Activated CD8-positive, alpha-beta memory T cell treated with anti-CD3 and anti-CD28 coated beads, Interleukin-2, amount 50 U/mL, for 1 hour (primary cell): ENCODE measurements around the gene SNRPD3.

Experiments used
- DNase-seq: peaks from one replicate; pipeline ENCODE4 v3.0.0-alpha.2; 2020; ENCODE audit errors: extremely low read depth

The SNRPD3 gene

DNA sequence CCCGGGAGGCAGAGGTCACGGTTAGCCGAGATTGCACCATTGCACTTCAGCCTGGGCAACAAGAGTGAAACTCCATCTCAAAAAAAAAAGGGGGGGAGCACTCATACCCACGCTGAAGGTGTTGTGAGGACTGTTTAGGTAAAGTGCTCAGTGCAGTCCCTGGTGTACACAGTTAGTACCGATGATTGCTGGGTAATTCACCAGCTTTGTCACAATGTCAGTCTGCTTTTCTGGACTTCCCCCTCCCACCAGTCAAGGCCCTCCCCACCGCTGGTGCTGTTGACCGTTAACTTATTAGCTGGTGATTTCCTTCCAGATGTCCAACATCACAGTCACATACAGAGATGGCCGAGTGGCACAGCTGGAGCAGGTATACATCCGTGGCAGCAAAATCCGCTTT is 11.9 kb downstream of the SNRPD3 start:
- no peak for DNase-seq

DNA sequence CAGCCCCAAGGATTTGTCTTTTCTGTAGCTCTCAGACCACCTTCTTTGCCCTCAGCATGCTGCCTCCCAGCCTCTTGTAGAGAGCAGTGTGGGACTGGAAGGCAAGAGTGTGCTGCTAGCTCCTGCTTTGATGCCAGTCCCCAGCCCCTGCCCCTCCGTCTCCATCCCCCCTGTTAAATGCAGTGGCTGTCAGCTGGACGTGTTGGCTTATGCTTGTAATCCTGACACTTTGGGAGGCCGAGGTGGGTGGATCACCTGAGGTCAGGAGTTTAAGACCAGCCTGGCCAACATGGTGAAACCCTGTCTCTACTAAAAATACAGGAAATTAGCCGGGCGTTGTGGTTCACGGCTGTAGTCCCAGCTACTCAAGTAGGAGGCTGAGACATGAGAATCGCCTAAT is 15.5 kb downstream of the SNRPD3 start:
- no peak for DNase-seq

DNA sequence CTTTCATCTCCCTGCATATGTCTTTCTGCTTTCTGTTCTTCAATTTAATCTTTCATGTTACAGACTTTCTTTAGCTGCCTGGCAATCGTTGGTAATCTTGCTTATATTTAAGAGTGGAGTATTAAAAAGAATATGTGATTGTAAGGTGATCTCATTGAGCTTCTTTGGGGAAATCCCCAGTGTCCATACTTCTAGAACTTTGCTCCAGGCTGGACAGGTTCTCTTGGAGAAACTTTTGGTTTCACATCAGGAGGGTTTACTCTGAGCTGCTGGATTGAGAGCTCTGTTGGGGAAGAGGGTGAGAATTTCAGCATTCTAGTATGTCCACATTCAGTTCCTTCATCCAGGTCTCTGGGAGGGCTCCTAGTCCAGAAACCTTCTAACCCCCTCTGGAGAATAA is 21.0 kb downstream of the SNRPD3 start:
- DNase-seq, result no peak

DNA sequence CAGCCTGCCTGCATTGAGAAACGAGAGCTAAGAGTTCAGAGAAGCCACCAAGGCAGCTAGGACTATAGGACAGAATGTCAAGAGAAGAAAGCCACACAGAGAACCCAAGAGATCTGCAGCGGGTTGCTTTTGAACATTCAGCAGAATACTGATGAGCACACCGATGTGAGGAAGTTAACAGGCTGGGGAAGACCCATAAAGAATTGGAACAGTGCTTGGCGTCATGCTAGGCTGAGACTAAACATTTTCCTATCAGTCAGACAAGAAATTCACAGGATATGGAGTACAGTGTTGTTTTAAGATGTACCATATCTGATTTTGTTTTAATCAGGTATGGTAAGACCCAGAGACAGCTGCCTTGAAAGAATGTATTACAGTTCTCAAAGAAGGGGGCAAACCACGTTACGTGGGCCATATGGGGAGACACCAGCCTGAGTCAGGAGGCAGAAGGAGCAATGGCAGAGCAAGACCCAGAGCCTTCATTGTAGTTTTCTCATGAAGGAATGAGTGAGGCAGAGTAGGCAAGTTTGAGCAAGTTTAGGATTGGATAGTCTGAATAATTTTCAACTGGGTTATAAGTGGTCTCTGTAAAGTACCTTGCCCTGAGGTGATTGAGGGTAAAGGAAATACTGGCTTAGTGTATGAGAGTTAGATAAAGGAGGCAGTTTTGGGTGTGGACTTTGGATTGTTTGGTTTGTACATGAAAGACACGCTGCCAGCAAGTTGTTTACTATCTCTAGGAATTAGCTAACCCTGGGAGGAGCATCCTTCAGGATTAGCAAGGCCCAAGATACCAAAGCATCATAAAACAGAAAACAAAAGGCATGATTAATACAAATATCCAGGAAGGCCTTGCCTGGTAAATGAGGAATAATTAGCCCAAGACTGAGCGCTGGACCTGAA is 22.8 kb downstream of the SNRPD3 start:
- DNase-seq, result no peak

DNA sequence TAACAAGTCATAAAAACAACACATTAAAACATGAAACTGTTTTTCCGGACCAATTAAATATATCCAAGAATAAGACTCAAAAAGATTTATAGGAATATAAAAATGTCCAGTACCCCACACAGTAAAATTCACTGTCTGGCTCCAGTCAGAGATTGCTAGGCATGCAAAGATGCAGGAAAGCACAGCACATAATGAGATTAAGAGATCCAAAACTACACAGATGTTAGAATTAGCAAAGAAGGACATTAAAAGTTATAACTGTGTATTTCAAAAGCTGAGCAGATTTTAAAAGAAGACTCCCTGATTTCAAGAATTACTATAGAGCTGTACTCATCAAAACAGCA is 23.4 kb downstream of the SNRPD3 start:
- DNase-seq, result no peak

DNA sequence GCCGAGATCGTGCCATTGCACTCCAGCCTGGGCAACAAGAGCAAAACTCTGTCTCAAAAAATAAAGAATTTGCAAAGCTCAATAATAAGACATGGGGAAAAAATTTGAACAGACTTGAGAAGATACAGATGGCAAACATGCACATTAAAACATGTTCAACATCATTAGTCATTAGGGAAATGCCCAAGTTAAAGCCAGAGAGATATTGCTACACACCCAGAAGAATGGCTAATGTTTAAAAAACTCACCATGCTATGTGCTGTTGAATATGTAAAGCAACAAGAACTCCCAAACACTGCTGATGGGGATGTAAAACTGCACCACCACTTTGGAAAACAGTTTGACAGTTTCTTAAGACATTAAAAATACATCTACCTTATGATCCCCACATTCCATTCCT is 24.5 kb downstream of the SNRPD3 start:
- DNase-seq, result no peak

DNA sequence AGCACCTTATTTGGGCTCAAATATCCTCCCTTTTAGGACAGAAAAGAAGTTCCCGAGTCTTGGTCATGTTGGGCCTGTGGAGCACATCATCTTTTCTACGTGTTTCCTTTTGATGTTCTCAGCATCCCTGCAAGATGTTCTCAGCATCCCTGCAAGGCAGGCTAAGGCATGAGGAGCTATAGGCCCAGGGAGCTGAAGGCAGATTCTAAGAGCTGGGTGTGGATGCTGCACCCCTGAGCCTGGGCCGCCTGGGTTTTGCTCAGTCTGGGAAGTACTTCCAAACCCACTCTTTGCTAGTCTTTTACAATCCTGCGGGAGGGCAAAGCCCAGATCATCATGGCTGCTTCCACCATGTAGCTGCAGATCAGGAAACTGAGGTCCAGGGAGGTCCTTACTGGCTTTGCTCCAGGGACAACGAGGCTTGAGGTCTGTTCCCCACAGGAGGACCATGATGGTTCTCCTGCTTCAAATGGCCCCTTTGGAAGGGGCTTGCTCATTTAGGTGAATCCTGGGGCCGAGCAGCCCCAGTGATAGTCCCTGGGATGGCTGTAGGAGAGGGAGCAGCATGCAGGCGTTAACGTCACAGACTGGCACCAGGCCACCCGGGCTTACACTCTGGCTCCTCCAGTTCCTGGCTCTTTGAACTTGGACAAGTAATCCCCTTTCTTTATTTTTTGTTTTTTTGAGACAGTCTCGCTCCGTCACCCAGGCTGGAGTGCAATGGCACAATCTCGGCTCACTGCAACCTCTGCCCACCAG is 26.4 kb downstream of the SNRPD3 start:
- DNase-seq, result no peak

DNA sequence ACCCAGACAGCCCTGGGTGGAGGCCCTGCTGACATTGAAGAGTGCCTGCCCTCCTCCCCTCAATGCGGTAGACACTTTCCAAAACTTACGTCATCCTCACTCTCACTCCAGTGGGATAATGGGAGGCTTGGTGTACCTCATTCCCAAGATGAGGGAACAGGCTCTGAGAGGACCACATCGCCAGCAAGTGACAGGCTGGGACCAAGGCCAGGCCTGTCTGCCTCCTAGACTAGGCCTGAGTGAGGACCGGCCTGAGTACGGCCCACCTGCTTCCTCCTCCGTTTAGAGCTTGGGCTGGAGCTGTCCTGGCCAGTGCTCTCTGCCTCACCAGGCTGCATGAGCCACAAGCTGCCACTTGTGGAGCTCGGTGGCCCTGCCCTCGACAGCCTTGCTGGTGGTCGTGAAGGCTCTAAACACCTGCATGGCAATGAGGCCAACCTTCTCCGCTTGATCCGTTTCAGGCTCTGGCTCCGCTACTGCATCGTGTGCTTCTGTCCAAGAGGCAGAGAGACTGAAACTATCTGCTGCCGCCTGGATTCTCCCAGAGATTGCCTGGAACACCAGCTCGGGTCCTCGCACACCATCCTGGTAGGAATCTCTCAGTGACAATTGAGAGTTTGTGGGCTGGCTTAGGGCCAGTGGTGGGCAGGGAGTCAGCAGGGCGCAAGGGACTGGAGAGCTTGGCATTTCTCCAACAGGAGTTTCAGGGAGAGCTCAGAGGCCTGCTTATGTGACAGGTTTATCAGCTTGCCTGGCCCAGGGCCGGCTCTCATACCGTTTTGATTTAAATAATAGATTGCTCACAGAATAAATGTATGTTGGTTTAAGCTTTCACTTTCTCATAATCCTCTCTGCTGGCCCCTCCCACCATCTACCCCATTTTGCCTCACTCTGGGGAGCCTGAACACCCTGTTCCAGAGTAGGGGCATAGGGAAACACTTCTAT is 27.7 kb downstream of the SNRPD3 start:
- DNase-seq, result no peak

DNA sequence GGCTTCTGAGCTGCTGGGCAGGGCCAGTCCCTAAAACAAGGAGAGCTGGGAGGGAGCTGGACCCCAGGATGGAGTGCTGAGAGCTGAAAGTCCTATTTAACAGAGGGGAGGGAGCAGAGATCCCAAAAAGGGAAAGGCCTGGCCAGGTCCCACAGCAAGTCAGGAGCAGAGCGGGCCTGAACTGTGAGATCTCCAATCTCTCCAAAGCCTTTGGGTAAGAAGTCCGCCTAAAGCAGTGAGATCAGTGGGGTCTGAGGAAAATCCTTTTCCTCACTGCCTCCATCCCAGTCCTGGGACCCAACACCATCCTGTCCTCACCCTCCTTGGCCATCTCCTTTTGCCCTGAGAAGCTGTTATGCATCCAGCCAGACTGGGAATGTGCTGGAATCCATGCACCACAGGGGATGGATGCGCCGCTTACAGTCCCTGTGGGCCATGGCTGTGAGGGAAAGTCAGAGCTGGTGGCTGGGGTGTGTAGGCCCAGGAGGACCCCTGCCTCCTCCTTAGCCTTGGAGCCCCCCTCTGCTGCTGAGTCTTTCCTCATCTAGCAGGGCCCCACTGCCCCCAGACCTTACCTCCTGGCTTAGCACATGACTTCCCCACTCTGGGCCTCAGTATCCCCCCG is 28.5 kb downstream of the SNRPD3 start:
- DNase-seq, result no peak

DNA sequence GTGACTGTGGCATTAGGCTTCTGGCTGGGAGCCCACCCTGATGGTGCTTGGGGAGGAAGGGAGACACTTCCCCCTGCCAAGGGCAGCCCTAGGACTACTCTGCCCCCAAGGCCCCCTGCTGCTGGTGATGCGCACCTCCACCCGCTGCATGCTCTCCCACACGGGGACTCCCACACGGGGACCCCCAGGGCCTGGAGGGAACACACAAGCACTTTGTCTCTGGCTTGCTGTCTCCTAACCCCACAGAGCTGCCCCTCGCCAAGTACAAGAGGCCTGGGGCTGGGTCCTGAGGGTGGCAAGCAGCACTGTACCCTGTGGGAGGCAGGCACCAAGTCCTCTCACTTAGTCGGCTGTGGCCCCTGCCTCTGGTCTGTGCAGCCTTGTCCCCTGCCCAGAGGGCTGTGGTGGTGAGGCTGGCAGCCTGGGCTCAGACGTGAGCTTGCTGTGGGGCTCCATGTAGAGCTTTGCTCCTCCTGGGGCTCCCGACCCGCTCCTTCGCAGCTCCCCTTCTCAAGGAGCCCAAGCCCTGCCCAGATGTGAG is 29.1 kb downstream of the SNRPD3 start:
- no peak for DNase-seq

DNA sequence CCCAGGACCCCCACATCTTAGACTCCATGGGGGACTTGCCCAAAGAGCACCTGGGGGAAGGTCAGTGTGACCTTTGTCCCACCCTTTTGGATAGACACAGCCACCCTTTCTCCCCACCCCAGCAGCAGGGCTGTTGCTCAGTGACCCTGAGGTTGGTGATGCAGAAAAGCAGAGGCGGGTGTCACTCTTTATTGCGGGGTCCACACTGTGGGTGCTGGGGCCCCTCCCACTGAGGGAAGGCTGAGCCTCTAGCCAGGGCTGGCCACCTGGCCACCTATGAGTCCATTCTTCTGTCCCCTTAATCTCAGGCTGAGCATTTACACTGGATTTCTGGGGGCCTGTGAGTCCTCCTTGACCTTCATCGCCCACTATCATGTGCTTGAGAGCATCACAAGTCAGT is 29.7 kb downstream of the SNRPD3 start:
- DNase-seq, result no peak

DNA sequence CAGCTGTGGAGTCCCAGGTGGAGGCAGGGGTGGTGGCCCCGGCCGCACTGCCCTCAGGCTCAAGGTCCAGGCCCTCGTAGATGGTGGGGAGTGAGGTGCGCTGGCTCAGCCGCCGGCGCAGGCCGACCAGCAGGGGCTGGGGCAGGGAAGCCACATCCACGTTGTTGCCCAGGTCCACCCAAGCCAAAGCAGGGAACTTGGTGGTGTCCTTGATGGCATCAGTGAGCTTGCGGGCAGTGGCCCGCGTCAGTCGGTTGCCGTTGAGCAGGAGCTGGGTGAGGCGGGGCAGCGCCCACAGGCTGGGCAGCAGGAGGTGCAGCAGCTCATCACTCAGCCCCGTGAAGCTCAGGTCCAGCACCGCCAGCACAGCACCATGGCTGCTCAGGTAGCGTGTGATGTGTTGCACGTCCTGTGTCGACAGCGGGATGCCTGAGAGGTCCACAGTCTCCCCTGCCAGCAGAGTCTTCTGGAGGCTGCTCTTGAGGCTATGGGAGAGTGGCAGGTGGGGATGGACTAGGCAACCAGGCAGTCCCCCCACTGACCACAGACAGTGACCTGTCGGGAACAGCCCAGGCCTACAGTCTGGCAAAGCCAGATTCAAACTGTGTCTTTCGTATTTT is 30.2 kb downstream of the SNRPD3 start:
- DNase-seq, result no peak

DNA sequence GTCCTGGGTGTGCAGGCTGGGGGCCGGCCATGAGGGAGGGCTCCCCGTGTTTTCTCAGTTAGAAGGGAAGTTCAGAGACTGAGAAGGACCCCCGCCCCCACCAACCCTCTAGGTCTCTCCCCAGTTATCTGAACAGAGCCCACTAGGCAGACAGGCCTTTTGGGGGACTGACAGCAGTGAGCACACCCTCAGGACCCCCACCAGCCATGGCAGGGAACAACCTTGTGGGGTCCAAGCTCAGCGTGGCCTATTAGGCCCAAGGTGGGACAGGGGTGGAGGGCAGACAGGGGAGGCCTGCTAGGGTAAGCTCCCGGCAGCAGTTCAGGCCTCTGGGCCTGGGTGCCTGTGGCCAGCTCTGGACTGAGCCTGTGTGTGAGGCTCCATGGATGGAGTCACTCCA is 31.5 kb downstream of the SNRPD3 start:
- DNase-seq, result no peak

DNA sequence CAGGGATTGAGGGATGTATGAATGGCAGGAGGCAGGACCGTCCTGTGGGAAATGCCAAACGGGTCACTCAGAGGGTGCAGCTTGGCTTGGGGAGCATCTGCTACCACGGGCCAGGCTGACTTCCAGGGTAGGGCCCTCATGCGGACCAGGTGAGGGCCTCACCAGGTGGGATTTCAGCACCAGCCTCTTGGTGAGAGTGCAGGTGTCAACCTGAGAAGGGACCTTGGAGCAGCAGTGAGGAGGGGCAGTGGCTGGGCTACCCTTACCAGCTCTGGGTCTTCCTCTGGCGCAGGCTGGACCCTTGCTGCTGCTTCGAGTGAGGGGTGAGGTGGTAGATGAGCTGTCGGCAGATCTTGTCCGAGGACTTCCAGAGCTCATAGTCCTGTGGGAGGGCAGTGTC is 32.1 kb downstream of the SNRPD3 start:
- no peak for DNase-seq

DNA sequence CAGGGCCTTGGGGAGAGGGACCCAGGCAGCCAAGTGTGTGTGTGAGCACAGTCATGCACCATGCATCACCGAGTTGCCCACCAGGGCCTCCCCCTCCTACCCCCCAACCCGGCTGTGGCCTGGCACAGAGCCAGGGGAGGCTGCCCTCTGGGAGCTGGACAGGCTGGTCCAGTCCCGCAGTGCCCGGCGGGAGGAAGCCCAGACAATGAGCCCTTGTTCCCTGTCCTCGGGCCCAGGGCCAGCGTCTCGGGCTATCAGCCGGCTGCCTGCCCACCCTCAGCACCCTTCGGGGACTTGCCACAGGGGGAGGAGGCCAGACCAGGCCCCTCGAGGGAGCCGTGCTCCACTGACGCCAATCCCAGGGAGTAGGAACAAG is 32.6 kb downstream of the SNRPD3 start:
- DNase-seq, result no peak

DNA sequence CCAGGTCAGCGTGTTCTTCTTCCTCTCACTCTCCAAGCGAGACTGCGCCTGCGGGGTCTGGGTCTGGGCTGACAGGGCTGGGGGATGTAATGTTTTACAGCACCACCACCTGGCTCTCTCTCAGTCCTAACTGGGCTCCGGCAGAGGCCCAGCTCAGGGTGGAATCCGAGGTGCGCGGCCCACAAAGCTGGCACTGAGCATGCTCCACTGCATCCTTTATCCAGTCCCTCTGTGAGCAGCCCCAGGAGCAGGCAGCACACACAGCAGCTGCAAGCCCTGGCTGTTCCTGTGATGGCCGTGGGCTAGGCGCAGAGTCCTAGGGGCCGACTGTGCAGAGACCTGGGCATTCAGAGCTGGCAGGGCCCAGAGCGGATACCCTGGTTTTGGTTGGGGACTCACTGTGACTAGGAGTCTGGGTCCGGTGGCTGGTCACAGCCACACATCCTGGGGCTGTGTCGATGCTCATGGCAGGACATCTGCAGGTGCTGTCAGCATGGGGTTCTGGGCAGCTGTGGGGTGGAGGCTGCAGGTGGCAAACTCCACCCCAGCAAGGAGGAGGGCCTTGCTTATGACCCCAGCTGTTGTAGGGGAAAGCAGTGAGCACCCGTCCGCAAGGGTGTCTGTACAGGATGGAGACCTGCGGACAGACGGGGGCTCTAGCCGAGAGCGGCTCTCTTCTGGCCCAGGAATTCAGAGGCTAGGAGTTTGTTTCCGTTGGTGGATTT is 33.1 kb downstream of the SNRPD3 start:
- DNase-seq, result no peak

DNA sequence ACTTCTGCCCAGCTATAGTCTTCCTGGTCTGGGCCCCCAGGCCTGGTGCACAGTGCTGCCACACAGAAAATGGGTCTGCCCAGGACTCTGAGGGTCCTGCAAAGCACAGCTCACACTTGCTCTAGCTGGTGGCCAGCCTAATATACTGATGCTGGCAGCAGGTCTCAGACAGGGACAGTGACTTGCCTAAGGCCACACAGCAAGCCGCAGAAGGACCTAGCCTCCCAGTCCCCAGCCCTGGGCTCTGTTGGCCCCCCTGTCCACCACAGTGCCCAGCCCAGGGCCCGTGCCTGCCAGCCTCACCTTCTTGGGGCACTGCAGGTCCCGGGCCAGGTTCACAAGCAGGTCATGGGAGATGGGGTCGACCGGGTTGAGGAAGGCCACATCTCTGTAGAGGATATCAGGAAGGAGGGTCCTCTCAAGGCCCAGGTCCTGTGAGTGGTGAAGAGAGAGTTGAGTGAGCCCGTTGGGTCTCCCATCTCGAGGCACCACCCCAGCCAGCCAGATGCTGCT is 33.8 kb downstream of the SNRPD3 start:
- no peak for DNase-seq

DNA sequence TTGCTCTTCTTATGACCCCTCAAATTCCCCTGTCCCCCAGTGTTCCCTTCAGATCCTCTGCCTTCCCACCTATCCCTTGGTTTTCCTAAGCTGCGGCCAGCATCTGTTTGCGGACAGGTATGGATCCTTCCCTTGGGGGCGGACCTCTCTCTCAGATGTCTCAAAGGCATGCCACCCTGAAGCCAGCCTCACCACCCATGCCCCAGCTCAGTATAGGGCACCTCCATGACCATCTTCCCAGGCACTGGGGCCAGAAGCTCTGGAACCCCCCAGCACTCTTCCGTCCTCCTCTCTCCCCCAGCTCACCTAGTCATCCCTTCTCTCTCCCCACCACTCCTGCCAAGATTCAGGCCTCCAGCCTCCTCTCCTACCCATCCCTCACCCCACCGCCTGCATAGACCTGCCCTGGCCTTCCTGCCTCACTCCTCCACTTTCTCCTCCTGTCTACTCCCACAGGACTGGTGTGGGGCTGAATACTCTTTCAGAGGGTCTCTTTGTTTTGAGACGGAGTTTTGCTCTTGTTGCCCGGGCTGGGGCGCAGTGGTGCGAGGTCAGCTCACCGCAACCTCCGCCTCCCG is 34.9 kb downstream of the SNRPD3 start:
- DNase-seq, result no peak

DNA sequence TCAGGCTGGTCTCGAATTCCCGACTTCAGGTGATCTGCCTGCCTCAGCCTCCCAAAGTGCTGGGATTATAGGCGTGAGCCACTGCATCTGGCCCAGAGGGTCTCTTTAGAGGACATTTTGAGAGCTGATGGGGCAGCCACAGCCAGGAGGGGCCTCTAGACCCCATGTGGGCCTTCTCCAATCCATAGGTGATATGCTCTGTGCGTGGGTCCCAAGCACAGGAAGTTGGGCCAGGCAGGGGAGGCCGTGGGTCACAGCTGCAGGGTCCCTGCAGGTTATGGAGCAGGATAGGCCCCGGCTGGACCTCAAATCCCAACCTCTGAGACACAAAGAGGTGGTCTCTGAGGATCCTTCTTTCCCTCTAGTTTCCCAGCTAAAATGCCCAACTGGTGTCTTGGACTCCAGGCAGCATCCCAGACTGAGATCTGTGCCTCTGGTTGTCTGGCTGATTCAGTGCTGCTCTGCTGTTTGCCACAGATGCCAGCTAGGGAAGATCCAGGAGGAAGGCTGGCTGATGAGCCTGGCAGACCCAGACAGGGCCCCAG is 35.6 kb downstream of the SNRPD3 start:
- DNase-seq, result no peak
